Measurements from ENCODE around the gene FBXL17. TPM values are rescaled to one million over a fixed set of nuclear protein-coding genes. Genes with fewer than 3 reads are reported as not detected.

The FBXL17 gene
- total and polyA plus RNA-seq, 5 donors from 2014 or later: 3.8 to 27.7 (median 6.4) TPM

GRCh38 chr5:108260117-108260857 is 121.6 kb downstream of the FBXL17 start:
- peak overlapping the region; percentile 22 for H3K4me3 ChIP-seq (ENCODE audit: low read depth, low read length)
- H3K9me3 ChIP-seq (ENCODE audit: control insufficient read depth in 2 of 2, low read length in 2 of 2): no peaks in the 10 kb centered on the region
- no peak overlapping the region for H3K27ac ChIP-seq (ENCODE audit: insufficient read depth, low read length, poor library complexity, severe bottlenecking)
- no peaks in the 10 kb centered on the region for H3K4me1 ChIP-seq (ENCODE audit: control insufficient read depth, insufficient read depth, low read length, poor library complexity, severe bottlenecking)
- H3K4me1 Mint-ChIP-seq: peaks cover 3 to 16% (median 7%) of the 10 kb centered on the region in 4 donors
- ATAC-seq (ENCODE audit: low read depth in 2 of 2): peak in 1 of 2 donors; percentile 62
- peak overlapping the region in 1 of 3 donors; percentile 12 for H3K27ac Mint-ChIP-seq
- H3K36me3 Mint-ChIP-seq: no peaks in the 10 kb centered on the region
- H3K9me3 Mint-ChIP-seq: no peaks in the 10 kb centered on the region
- H3K4me3 Mint-ChIP-seq: no peak overlapping the region
- peak; percentile 48 to 75 (median 62) for DNase-seq
- no peaks in the 10 kb centered on the region for H3K36me3 ChIP-seq (ENCODE audit: control insufficient read depth, insufficient read depth, low read length)
- H3K27me3 ChIP-seq (ENCODE audit: control insufficient read depth, insufficient read depth, low read length): no peaks in the 10 kb centered on the region
- no peaks in the 10 kb centered on the region for H3K27me3 Mint-ChIP-seq

GRCh38 chr5:108259306-108259705 is 122.6 kb downstream of the FBXL17 start:
- Mint-ChIP-seq H3K36me3 (no peaks in the 10 kb centered on the region), H3K27ac (no peak overlapping the region), H3K27me3 (no peaks in the 10 kb centered on the region), H3K9me3 (no peaks in the 10 kb centered on the region), H3K4me3 (no peak overlapping the region), H3K4me1 (peaks cover 0 to 14% (median 5%) of the 10 kb centered on the region in 4 donors)
- no peak for DNase-seq
- no peak for ATAC-seq (ENCODE audit: low read depth in 2 of 2)
- Histone ChIP-seq H3K27ac (ENCODE audit: insufficient read depth, low read length, poor library complexity, severe bottlenecking) (no peak overlapping the region), H3K36me3 (ENCODE audit: control insufficient read depth, insufficient read depth, low read length) (no peaks in the 10 kb centered on the region), H3K27me3 (ENCODE audit: control insufficient read depth, insufficient read depth, low read length) (no peaks in the 10 kb centered on the region), H3K9me3 (ENCODE audit: control insufficient read depth in 2 of 2, low read length in 2 of 2) (no peaks in the 10 kb centered on the region), H3K4me3 (ENCODE audit: low read depth, low read length) (no peak overlapping the region), H3K4me1 (ENCODE audit: control insufficient read depth, insufficient read depth, low read length, poor library complexity, severe bottlenecking) (no peaks in the 10 kb centered on the region)

- no peaks in the 10 kb centered on the region for H3K27me3 ChIP-seq (ENCODE audit: control insufficient read depth, insufficient read depth, low read length)
- no peaks in the 10 kb centered on the region for H3K4me1 ChIP-seq (ENCODE audit: control insufficient read depth, insufficient read depth, low read length, poor library complexity, severe bottlenecking)
- H3K4me1 Mint-ChIP-seq: peaks cover 0 to 14% (median 5%) of the 10 kb centered on the region in 4 donors
- H3K4me3 Mint-ChIP-seq: no peak overlapping the region
- H3K9me3 ChIP-seq (ENCODE audit: control insufficient read depth in 2 of 2, low read length in 2 of 2): no peaks in the 10 kb centered on the region
- H3K36me3 ChIP-seq (ENCODE audit: control insufficient read depth, insufficient read depth, low read length): no peaks in the 10 kb centered on the region
- ATAC-seq (ENCODE audit: low read depth in 2 of 2) (no peak), DNase-seq (no peak)
- H3K27me3 Mint-ChIP-seq: no peaks in the 10 kb centered on the region
- no peaks in the 10 kb centered on the region for H3K9me3 Mint-ChIP-seq
- no peak overlapping the region for H3K27ac Mint-ChIP-seq
- H3K4me3 ChIP-seq (ENCODE audit: low read depth, low read length): no peak overlapping the region
- H3K36me3 Mint-ChIP-seq: no peaks in the 10 kb centered on the region
- H3K27ac ChIP-seq (ENCODE audit: insufficient read depth, low read length, poor library complexity, severe bottlenecking): no peak overlapping the region
Observed at GRCh38 chr5:108257996-108258395, 123.9 kb downstream of the FBXL17 start.

- no peak overlapping the region for H3K27ac Mint-ChIP-seq
- no peaks in the 10 kb centered on the region for H3K9me3 Mint-ChIP-seq
- peaks cover 0 to 10% (median 2%) of the 10 kb centered on the region in 4 donors for H3K4me1 Mint-ChIP-seq
- Histone ChIP-seq H3K9me3 (ENCODE audit: control insufficient read depth in 2 of 2, low read length in 2 of 2) (no peaks in the 10 kb centered on the region), H3K4me3 (ENCODE audit: low read depth, low read length) (no peak overlapping the region), H3K27me3 (ENCODE audit: control insufficient read depth, insufficient read depth, low read length) (no peaks in the 10 kb centered on the region), H3K4me1 (ENCODE audit: control insufficient read depth, insufficient read depth, low read length, poor library complexity, severe bottlenecking) (no peaks in the 10 kb centered on the region), H3K27ac (ENCODE audit: insufficient read depth, low read length, poor library complexity, severe bottlenecking) (no peak overlapping the region), H3K36me3 (ENCODE audit: control insufficient read depth, insufficient read depth, low read length) (no peaks in the 10 kb centered on the region)
- H3K4me3 Mint-ChIP-seq: no peak overlapping the region
- DNase-seq: no peak
- no peaks in the 10 kb centered on the region for H3K27me3 Mint-ChIP-seq
- no peak for ATAC-seq (ENCODE audit: low read depth in 2 of 2)
- no peaks in the 10 kb centered on the region for H3K36me3 Mint-ChIP-seq
Observed at GRCh38 chr5:108255468-108255867, 126.4 kb downstream of the FBXL17 start.

- no peaks in the 10 kb centered on the region for H3K9me3 Mint-ChIP-seq
- Histone ChIP-seq H3K27ac (ENCODE audit: insufficient read depth, low read length, poor library complexity, severe bottlenecking) (no peak overlapping the region), H3K27me3 (ENCODE audit: control insufficient read depth, insufficient read depth, low read length) (no peaks in the 10 kb centered on the region), H3K9me3 (ENCODE audit: control insufficient read depth in 2 of 2, low read length in 2 of 2) (no peaks in the 10 kb centered on the region), H3K4me3 (ENCODE audit: low read depth, low read length) (no peak overlapping the region), H3K36me3 (ENCODE audit: control insufficient read depth, insufficient read depth, low read length) (no peaks in the 10 kb centered on the region), H3K4me1 (ENCODE audit: control insufficient read depth, insufficient read depth, low read length, poor library complexity, severe bottlenecking) (no peaks in the 10 kb centered on the region)
- H3K36me3 Mint-ChIP-seq: peaks cover 9% of the 10 kb centered on the region
- H3K27me3 Mint-ChIP-seq: no peaks in the 10 kb centered on the region
- DNase-seq (no peak), ATAC-seq (ENCODE audit: low read depth in 2 of 2) (no peak)
- no peak overlapping the region for H3K27ac Mint-ChIP-seq
- H3K4me1 Mint-ChIP-seq: peaks cover 0 to 5% (median 4%) of the 10 kb centered on the region in 4 donors
- H3K4me3 Mint-ChIP-seq: no peak overlapping the region
Observed at GRCh38 chr5:108251350-108251749, 130.5 kb downstream of the FBXL17 start.

GRCh38 chr5:108249785-108250426 is 132.0 kb downstream of the FBXL17 start:
- peaks cover 9% of the 10 kb centered on the region for H3K36me3 Mint-ChIP-seq
- H3K9me3 Mint-ChIP-seq: no peaks in the 10 kb centered on the region
- H3K27me3 Mint-ChIP-seq: no peaks in the 10 kb centered on the region

GRCh38 chr5:108249095-108249784 is 132.7 kb downstream of the FBXL17 start:
- no peak overlapping the region for H3K4me3 ChIP-seq (ENCODE audit: low read depth, low read length)
- H3K27me3 Mint-ChIP-seq: no peaks in the 10 kb centered on the region
- no peak overlapping the region for H3K4me3 Mint-ChIP-seq
- no peaks in the 10 kb centered on the region for H3K9me3 Mint-ChIP-seq
- ATAC-seq (ENCODE audit: low read depth in 2 of 2) (no peak), DNase-seq (no peak)
- peak overlapping the region in 1 of 3 donors; percentile 2 for H3K27ac Mint-ChIP-seq
- no peaks in the 10 kb centered on the region for H3K36me3 ChIP-seq (ENCODE audit: control insufficient read depth, insufficient read depth, low read length)
- H3K9me3 ChIP-seq (ENCODE audit: control insufficient read depth in 2 of 2, low read length in 2 of 2): no peaks in the 10 kb centered on the region
- no peaks in the 10 kb centered on the region for H3K27me3 ChIP-seq (ENCODE audit: control insufficient read depth, insufficient read depth, low read length)
- no peaks in the 10 kb centered on the region for H3K4me1 ChIP-seq (ENCODE audit: control insufficient read depth, insufficient read depth, low read length, poor library complexity, severe bottlenecking)
- H3K27ac ChIP-seq (ENCODE audit: insufficient read depth, low read length, poor library complexity, severe bottlenecking): no peak overlapping the region
- H3K36me3 Mint-ChIP-seq: peaks cover 9% of the 10 kb centered on the region
- peaks cover 0 to 7% (median 4%) of the 10 kb centered on the region in 4 donors for H3K4me1 Mint-ChIP-seq

More at GRCh38 chr5:108249785-108250426, 132.0 kb downstream of the FBXL17 start:
- DNase-seq: no peak
- Histone ChIP-seq H3K27me3 (ENCODE audit: control insufficient read depth, insufficient read depth, low read length) (no peaks in the 10 kb centered on the region), H3K9me3 (ENCODE audit: control insufficient read depth in 2 of 2, low read length in 2 of 2) (no peaks in the 10 kb centered on the region), H3K4me1 (ENCODE audit: control insufficient read depth, insufficient read depth, low read length, poor library complexity, severe bottlenecking) (no peaks in the 10 kb centered on the region), H3K36me3 (ENCODE audit: control insufficient read depth, insufficient read depth, low read length) (no peaks in the 10 kb centered on the region), H3K4me3 (ENCODE audit: low read depth, low read length) (no peak overlapping the region), H3K27ac (ENCODE audit: insufficient read depth, low read length, poor library complexity, severe bottlenecking) (no peak overlapping the region)
- ATAC-seq (ENCODE audit: low read depth in 2 of 2): no peak
- Mint-ChIP-seq H3K27ac (peak overlapping the region in 1 of 3 donors; percentile 2), H3K4me1 (peaks cover 0 to 4% (median 4%) of the 10 kb centered on the region in 4 donors), H3K4me3 (no peak overlapping the region)

All from CD4-positive, CD25-positive, alpha-beta regulatory T cell (primary cell).